ENCODE data around the gene MAPK9. TPM values are rescaled to one million over a fixed set of nuclear protein-coding genes. Genes with fewer than 3 reads are reported as not detected.
A peak's percentile ranks its signal among the peaks of the same experiment; 100 is the strongest.

Gene MAPK9
- total RNA-seq, 1 donor from 2014 or later = 30.3 TPM

DNA sequence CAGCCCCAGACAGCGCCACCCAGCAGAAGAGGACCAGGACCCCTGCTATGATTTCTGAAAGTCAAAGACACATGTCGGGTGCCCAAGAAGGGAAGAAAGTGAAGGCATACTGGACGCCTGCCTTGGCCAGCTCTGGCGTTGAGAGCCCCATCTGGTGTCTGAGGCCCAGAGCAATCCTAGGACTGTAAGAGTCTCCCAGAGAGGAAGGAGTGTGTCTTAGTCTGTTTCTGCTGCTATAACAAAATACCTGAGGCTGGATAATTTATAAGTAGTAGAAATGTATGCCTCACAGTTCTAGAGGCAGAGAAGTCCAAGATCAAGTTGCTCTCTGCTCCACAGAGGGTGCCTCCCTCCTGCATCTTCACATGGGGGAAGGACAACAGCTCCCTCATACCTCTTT, 93.7 kb downstream of the MAPK9 start:
- no peak for ATAC-seq (ENCODE audit: low read depth)
- H3K4me1 Mint-ChIP-seq = no peaks in the 10 kb centered on the region
- H3K9me3 Mint-ChIP-seq = no peaks in the 10 kb centered on the region
- DNase-seq = peak; percentile 7
- intact Hi-C loops (cut with micrococcal nuclease) = no loop called here
- no peak overlapping the region for H3K27ac Mint-ChIP-seq
- POLR2A ChIA-PET = no interaction called here
- no peak overlapping the region for H3K4me3 Mint-ChIP-seq
- H3K36me3 Mint-ChIP-seq (ENCODE audit: low read depth) = no peaks in the 10 kb centered on the region
- H3K27me3 Mint-ChIP-seq = peaks cover 2% of the 10 kb centered on the region
- CTCF ChIA-PET = no interaction called here
- TF ChIP-seq, protein P1, sequence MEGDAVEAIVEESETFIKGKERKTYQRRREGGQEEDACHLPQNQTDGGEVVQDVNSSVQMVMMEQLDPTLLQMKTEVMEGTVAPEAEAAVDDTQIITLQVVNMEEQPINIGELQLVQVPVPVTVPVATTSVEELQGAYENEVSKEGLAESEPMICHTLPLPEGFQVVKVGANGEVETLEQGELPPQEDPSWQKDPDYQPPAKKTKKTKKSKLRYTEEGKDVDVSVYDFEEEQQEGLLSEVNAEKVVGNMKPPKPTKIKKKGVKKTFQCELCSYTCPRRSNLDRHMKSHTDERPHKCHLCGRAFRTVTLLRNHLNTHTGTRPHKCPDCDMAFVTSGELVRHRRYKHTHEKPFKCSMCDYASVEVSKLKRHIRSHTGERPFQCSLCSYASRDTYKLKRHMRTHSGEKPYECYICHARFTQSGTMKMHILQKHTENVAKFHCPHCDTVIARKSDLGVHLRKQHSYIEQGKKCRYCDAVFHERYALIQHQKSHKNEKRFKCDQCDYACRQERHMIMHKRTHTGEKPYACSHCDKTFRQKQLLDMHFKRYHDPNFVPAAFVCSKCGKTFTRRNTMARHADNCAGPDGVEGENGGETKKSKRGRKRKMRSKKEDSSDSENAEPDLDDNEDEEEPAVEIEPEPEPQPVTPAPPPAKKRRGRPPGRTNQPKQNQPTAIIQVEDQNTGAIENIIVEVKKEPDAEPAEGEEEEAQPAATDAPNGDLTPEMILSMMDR (IDR thresholded peaks at IDR 0.05) = no peak

DNA sequence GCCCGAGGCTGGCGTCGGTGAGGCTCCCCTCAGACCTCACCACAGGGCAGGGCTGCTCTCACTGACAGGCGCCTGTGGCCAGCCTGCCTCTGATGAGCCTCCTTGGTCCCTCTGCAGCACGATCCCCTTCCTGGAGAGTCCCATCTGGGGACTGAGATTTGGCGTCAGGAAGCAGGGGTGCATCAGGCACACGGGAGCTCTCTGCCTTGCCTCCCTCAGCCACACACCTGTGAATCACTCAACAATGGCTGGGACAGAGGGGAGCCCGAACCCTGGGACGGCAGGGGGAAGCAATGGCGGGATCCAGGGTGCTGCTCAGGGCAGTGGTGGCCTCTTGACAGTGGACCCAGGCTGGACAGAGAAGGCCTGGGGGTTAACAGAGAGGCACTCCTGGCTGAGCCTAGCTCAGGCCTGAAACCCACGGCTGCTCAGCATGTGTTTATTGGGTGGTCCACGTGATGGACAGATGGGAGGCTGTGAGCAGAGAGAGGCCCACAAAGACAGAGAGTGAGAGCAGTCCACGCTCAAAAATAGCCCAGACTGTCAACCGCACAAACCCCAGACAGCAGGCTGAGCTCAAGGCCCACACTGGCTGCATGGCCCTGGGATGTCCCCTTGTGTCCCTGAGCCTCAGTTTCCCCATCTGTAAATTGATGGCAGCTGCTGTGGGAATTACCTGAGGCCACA, 94.7 kb downstream of the MAPK9 start:
- ChIA-PET CTCF (no interaction called here), POLR2A (no interaction called here)
- Mint-ChIP-seq H3K27ac (no peak overlapping the region), H3K36me3 (ENCODE audit: low read depth) (no peaks in the 10 kb centered on the region), H3K4me1 (no peaks in the 10 kb centered on the region), H3K4me3 (no peak overlapping the region), H3K27me3 (no peaks in the 10 kb centered on the region), H3K9me3 (no peaks in the 10 kb centered on the region)
- intact Hi-C loops (cut with micrococcal nuclease) = no loop called here
- no peak for DNase-seq
- TF ChIP-seq, protein P1 (IDR thresholded peaks at IDR 0.05) = no peak
- ATAC-seq (ENCODE audit: low read depth) = no peak

DNA sequence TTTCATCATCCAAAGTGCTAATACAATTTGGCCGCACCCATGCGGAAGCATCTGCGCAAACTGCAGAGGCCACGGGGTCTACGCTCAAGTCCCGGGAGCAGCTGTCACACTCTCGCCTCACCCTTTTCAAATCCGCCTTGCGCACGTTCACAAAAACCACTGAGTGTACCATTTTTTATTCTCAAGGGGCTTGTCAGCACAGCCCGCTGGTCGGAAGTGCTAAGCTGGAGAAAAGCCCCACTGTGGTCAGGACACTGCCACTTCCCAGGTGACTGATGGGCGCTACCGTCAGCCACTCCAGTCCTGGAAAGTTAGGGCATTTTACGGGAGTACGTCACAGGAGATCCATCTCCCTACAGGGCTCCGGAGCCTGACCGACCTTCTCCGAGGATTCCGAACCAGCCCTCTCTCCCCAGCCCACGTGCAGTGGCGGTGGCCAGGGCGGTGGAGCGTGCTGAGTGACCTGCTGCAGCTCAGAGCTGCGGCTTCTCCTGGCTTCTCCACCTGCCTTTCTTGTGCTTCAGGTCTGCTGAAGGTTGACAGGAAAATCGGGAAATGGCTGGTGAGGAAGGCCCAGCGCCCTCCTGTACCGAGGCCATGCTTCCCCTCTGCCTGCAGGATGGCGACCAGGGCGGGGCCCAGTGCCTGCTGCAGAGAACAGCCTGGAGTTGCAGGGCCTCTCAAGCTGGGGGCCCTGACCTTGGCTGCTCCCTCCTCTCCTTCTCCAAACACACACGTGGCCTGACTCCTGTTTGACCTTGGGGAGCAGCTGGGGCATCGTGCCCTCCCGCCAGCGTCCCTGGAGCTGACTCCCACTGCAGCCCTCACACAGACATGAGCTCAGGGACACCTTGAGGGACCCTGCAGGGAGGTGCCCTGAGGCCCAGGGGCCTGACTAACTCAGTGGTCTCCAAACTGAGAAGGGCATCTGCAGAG, 97.2 kb downstream of the MAPK9 start:
- Mint-ChIP-seq H3K27ac (no peak overlapping the region), H3K27me3 (no peaks in the 10 kb centered on the region), H3K4me1 (no peaks in the 10 kb centered on the region), H3K9me3 (no peaks in the 10 kb centered on the region), H3K36me3 (ENCODE audit: low read depth) (no peaks in the 10 kb centered on the region), H3K4me3 (no peak overlapping the region)
- ATAC-seq (ENCODE audit: low read depth) = no peak
- ChIA-PET POLR2A (no interaction called here), CTCF (no interaction called here)
- intact Hi-C loops (cut with micrococcal nuclease) = no loop called here
- peak; percentile 7 for DNase-seq
- TF ChIP-seq, protein P1 (IDR thresholded peaks at IDR 0.05) = no peak

DNA sequence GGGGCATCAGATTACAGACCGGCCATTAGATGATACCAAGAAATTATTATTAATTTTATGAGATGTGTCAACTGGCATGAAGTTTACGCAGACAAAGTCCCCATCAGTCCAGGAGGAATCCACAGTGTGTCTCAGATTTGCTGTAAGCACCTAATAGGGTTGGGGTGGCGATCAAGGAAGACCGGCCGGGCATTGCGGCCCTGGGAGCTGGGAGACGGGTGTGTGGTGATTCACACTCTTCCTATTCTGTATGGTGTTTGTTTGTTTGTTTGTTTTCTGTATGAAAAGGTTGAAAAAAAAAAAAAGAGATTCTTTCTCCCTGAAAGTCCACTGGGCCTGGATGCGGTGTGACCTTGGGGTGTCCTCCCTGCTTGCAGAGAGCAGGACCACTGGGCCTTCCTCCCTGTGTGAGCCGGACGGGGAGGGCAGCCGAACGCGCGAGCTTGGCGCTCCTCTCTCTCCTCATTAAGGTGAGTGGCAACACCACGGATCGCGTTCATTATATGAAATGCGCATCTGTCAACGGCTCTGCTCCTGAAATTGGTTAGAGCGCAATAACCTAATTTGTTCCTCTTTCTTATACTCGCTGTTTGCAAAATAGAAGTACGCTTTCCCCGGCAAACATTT, 98.0 kb downstream of the MAPK9 start:
- CTCF ChIA-PET = no interaction called here
- H3K36me3 Mint-ChIP-seq (ENCODE audit: low read depth) = no peaks in the 10 kb centered on the region
- no peaks in the 10 kb centered on the region for H3K4me1 Mint-ChIP-seq
- DNase-seq = no peak
- H3K27me3 Mint-ChIP-seq = no peaks in the 10 kb centered on the region
- H3K27ac Mint-ChIP-seq = no peak overlapping the region
- TF ChIP-seq, protein P1 (IDR thresholded peaks at IDR 0.05) = no peak
- H3K4me3 Mint-ChIP-seq = no peak overlapping the region
- H3K9me3 Mint-ChIP-seq = no peaks in the 10 kb centered on the region
- intact Hi-C loops (cut with micrococcal nuclease) = no loop called here
- no peak for ATAC-seq (ENCODE audit: low read depth)
- POLR2A ChIA-PET = no interaction called here

DNA sequence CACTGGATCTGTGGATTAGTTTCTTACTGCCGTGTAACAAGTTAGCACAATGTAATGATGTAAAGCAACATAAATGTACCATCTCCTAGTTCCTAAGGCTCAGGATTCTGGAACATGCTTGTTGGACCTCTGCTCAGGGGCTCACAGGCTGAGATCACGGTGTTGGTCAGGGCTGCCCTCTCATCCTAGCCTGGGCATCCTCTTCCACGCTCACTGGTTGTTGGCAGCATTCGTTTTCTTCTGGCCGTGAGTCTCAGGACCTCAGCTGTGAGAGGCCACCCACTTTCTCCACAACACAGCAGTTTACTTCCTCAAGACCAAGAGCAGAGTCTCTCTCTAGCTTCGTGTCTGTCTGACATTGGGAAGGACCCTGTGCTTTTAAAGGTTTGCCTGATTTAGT, 100.2 kb downstream of the MAPK9 start:
- Mint-ChIP-seq H3K36me3 (ENCODE audit: low read depth) (no peaks in the 10 kb centered on the region), H3K4me3 (no peak overlapping the region), H3K9me3 (peaks cover 9% of the 10 kb centered on the region), H3K27me3 (no peaks in the 10 kb centered on the region), H3K27ac (no peak overlapping the region), H3K4me1 (no peaks in the 10 kb centered on the region)
- ATAC-seq (ENCODE audit: low read depth) = no peak
- CTCF ChIA-PET = no interaction called here
- POLR2A ChIA-PET = no interaction called here
- no peak for DNase-seq
- intact Hi-C loops (cut with micrococcal nuclease) = no loop called here
- TF ChIP-seq, protein P1 (IDR thresholded peaks at IDR 0.05) = no peak

Measured in activated B cell treated with CpG ODN at 0.5 μM for 24 hours (primary cell).